GM19238 (cell line): Measurements from ENCODE around the gene ABCC4.

Source experiments
- DNase-seq: peaks from one replicate; pipeline ENCODE4 v3.0.0; 2011; ENCODE audit warnings: low spot score; ENCODE audit not compliant: insufficient read length

The ABCC4 gene, protein sequence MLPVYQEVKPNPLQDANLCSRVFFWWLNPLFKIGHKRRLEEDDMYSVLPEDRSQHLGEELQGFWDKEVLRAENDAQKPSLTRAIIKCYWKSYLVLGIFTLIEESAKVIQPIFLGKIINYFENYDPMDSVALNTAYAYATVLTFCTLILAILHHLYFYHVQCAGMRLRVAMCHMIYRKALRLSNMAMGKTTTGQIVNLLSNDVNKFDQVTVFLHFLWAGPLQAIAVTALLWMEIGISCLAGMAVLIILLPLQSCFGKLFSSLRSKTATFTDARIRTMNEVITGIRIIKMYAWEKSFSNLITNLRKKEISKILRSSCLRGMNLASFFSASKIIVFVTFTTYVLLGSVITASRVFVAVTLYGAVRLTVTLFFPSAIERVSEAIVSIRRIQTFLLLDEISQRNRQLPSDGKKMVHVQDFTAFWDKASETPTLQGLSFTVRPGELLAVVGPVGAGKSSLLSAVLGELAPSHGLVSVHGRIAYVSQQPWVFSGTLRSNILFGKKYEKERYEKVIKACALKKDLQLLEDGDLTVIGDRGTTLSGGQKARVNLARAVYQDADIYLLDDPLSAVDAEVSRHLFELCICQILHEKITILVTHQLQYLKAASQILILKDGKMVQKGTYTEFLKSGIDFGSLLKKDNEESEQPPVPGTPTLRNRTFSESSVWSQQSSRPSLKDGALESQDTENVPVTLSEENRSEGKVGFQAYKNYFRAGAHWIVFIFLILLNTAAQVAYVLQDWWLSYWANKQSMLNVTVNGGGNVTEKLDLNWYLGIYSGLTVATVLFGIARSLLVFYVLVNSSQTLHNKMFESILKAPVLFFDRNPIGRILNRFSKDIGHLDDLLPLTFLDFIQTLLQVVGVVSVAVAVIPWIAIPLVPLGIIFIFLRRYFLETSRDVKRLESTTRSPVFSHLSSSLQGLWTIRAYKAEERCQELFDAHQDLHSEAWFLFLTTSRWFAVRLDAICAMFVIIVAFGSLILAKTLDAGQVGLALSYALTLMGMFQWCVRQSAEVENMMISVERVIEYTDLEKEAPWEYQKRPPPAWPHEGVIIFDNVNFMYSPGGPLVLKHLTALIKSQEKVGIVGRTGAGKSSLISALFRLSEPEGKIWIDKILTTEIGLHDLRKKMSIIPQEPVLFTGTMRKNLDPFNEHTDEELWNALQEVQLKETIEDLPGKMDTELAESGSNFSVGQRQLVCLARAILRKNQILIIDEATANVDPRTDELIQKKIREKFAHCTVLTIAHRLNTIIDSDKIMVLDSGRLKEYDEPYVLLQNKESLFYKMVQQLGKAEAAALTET (N-terminal part only)

DNA sequence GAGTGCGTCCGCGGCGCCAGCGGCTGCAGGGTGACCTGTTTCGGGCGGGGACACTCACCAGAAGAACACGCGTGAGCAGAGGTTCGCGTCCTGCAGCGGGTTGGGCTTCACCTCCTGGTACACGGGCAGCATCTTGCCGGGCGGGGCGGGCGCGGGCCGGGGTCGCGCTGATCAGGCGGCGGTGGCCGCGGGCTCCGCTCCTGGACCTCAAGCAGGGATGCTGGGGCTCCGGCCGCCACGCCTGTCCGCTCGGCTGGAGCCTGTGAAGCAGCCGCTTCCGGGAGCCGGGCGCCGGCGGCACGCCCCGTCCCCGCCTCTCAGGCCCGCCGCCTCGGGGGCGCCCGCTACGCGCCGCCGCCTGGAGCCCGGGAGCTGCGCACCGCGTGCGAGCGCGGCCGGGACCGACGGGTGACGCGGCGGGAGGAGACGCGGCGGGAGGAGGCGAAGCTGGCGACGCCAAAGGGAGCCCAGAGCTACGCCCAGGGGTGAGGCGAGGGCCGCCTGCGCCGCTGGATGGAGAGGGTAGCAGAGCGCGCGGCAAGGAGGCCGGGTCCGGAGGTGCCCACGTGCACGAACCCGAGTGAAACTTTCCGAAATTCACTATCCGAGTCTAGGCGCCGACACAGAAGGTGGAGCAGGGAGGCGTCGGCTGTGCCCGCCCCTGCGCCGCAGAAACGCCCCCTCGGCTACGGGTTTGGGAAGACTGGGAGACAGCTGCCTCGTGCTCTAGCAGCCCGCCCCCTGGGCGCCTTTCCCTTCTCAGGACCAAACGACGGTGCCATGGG, at the start of gene ABCC4:
ABCC4 (minus strand) TSS at position 269 of the 785 bp plus-strand sequence; CDS start at position 132, 137 bp downstream.
- peak; percentile 85 for DNase-seq

DNA sequence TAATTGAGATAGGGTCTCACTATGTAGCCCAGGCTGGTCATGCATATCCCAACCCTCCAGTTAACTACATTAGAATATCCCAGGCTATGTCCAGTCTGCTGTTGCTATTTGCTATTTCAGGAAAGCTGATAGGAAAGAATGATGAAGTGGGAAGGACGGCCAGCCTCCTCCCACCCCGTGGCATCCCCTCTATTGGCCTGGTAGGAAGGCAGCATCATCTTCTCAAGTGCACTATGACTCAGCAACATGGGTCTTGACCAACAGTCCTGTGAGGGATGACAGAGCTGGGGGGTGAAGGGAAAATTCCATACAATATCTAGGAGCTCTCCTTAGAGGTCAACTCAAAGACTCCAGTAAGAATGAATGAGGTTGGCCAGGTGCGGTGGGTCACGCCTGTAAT, 48.0 kb upstream of the ABCC4 start:
- DNase-seq = no peak

DNA sequence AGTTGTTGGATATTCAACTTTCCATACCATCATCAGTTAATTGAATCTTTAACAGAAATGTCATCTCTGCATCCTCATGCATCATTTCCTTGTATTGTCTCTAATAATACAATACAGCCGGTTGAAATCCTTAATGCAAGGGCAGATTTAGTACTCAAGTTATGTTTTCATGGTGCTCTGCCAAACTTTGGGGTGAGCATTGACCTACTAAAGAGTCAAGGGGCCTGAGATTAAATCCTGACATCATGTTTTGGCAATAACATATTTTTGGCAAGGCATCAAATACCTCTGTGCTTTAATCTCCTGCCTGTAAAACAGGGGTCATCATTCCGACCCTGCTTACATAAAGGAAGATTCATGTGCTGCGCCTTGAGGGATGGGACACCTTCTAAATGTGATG, 42.7 kb upstream of the ABCC4 start:
- DNase-seq = no peak

DNA sequence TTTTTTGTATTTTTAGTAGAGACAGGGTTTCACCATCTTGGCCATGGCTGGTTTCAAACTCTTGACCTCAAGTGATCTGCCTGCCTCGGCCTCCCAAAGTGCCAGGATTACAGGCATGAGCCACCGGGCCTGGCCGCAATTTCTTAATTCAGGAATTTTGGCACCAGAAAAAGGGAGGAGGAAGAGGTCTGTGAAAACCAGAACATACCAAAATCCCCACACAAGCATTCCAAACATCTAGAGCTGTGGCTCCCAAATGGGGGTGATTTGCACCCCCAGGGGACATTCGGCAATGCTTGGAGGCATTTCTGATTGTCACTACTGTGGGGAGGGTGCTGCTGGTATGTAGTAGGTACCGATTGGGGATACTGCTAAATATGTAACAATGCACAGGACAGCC, 40.2 kb upstream of the ABCC4 start:
- no peak for DNase-seq

DNA sequence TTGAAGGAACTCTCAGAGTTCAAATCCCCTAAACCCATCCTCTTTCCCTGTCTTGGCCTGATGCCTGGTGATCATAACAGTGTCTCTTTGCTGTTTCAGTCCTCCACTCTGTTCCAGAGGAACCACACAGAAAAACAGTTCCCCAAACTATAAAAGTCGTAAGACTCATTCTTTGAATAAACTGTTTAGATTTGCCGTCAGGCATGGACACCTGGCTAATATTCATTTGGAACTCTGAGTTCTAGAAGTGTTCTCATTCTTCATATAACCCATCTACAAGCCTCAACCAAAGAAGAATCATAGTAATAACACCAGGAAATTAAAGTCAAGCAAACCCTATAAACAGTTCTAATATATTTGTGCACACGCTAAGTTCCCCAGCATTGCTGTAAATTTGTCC, 37.7 kb upstream of the ABCC4 start:
- DNase-seq = no peak

DNA sequence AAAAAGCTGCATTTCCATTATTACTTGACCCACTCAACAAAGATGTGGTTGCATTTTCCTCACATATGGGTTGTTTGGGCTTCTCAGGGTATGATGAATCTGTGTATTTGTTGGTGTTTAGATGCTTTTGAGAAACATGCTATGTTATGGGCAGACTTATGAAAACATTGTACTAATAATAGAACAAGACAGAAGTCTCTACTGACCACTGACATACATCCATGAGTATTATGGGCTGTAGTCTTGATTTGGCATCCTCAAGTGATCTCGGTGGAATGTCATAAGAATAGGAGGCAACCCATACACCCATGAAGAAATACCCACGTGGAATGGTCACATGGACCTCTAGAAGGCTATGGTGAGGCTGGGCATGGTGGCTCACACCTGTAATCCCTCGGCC, 36.3 kb upstream of the ABCC4 start:
- DNase-seq = no peak

DNA sequence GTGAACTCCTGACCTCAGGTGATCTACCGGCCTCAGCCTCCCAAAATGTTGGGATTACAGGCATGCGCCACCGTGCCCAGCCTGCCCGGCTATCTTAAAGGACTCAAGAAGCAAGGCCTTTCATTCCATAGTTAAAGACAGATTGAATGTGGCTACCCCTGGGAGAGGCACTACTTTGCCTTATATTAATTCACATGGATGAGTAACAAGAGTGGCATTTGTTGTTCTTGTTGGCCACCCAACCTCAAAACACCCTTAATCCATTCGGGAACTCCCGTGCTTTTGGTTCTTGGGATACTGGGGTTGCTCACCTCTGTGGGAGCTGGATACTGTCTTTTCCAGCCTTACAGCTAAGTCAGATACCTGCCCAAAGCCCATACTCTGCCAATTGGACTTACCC, 34.4 kb upstream of the ABCC4 start:
- no peak for DNase-seq

DNA sequence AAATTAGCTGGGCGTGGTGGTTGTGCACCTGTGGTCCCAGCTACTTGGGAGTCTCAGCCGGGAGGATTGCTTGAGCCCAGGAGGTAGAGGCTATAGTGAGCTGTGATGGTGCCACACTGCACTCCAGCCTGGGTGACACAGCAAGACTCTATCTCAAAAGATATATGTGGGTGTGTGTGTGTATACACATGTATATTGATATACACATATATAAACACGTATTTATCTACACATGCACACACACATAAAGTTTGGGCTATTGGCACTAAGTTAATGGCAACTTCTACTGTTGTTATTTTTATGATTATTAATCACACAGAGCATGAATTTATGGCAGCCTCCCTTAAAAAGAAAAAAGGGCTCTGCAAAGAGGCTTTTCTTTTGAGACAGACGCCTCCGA, 27.1 kb upstream of the ABCC4 start:
- DNase-seq = no peak

DNA sequence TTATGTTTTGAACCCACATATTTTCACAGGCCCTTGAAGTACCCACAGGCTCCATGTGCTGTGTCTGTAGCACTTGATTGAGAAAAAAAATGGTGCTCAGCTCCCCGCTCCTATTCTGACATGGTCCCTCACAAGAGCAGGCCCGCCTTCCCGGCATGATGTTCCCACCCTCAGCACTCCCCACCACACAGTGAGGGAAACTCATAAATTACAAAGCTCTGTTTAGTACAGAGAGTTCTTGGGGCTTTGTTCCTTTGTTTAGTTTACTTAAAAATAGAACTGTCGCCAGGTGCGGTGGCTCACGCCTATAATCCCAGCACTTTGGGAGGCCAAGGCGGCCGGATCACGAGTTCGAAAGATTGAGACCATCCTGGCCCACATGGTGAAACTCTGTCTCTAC, 25.9 kb upstream of the ABCC4 start:
- DNase-seq = no peak

DNA sequence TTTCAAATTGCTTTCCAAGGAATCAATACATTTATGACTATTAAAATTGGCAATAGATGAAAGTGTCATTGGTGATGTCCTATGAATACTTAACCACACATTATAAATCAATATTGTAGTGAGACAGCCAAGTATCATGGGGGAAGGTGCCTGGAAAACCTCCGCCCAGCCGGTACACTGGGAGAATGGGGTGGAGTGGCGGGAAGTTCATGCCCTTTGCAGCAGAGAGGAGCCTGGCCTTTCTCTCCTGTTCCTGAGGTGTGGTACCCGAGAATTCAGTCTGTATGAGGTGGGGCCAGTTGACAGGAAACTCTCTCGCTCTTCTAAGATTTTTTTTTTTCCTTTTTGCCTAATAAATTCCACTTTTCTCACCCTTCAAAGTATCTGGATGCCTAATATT, 25.4 kb upstream of the ABCC4 start:
- DNase-seq = no peak

DNA sequence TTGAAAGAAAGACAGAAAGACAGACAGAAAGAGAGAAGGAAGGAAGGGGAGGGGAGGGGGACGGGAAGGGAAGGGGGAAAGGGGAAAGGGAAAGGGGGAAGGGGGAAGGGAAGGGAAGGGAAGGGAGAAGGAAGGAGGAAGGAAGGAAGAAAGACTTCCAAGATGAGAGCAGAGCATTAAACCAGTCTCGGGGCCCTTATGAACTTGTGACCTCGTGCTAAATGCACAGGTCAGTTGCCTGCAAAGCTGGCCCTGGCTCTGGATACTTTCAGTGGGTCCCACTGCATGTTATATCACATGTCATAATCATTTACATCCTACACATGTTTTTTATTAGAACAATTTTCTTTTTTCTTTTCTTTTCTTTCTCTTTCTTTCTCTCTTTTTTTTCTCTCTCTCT, 24.2 kb upstream of the ABCC4 start:
- no peak for DNase-seq

DNA sequence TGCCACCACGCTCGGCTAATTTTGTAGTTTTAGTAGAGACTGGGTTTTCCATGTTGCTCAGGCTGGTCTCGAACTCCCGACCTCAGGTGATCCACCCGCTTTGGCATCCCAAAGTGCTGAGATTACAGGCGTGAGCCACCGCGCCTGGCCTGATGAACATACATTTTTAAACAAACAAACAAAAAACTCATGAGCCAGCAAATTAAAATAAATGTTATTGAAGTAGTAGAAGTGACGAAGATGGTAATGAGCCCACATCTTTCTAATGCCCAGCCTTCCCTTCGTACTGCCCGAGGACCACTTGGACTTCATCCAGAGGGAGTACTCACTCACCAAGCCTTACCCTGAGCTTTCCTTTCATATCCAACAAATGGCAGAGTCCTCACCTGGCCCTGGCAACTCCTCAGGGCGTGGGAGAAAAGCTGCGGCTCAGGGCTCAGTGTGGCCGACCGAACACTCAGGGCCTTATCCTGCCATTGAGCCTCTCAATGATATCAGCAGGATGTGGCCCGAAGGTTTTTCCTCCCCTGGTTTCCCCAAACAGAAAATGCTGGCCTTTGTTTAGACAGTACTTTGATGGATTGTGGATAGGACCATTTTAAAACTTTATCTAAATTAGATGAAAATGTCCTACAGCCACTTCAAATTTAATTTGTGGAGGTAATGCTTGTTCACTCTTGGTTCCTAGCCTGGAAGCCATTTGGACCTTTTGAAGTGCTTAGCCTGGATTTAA, 22.8 kb upstream of the ABCC4 start:
- no peak for DNase-seq

DNA sequence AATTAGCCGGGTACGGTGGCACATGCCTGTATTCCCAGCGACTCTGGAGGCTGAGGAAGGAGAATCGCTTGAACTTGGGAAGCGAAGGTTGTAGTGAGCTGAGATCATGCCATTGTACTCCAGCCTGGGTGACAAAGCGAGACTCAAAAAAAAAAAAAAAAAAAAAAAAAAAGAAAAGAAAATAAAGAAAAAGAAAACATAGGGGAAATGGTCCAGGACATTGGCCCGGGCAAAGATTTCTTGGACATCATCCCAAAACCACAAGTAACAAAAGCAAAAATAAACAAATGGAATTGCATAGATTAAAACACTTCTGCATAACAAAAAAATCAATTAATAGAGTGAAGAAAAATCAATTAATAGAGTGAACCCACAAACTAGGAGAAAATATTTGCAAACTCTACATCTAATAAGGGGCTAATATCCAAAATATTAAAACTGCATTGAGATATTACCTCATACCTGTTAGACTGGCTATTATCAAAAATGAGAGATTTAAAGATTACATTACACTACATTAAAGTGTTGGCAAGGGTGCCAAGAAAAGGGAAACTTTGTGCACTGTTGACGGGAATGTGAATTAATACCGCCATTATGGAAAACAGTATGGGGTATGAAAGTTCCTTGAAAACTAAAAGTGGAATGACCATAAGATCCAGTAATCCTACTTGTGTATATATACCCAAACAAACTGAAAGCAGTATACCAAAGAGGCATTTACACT, 18.5 kb upstream of the ABCC4 start:
- no peak for DNase-seq

DNA sequence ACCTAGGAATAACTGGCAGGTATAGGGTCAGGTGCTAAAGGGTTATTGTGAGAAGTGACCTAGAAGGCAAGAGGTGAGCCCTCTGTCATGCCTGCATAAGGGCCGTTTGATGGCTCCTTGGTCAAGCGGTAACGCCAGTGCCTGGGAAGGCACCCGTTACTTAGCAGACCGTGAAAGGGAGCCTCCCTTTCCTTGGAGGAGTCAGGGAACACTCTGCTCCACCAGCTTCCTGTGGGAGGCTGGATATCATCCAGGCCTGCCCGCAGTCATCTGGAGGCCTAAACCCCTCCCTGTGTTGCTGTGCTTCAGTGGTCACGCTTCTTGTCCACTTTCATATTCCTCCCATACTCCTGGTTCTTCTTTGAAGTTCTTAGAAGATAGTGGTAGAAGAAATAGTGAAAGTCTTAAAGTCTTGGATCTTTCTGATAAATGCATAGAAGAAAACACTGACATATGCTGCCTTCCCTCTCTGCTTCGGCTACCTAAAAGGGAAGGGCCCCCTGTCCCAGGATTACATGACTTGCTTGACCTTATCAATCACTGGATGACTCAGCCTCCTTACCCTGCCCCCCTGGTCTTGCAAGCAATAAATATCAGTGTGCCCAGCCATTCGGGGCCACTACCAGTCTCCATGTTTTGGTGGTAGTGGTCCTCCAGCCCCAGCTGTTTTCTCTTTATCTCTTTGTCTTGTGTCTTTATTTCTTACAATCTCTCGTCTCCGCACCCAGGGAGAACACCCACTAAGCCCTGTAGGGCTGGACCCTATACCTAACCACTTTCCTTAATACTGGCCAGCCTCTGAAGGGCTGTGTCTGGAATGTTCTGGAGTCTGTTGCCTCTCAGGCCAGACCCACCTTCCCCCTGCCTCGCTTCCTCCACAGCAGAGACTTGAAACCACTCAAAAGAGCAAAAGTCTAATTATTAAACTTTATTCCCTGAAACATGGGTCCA, 16.1 kb upstream of the ABCC4 start:
- DNase-seq = no peak

DNA sequence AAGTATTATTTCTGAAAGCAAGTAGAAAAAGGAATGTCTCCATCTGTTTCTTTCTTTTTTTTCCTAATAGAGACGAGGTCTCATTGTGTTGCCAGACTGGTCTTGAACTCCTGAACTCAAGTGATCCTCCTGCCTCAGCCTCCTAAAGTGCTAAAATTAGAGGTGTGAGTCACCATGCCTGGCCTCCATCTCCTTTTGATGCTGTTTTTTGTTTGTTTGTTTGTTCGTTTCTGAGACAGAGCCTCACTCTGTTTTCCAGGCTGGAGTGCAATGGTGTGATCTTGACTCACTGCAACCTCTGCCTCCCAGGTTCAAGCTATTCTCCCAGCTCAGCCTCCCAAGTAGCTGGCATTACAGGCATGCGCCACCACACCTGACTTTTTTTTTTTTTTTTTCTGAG, 14.5 kb upstream of the ABCC4 start:
- DNase-seq = no peak

DNA sequence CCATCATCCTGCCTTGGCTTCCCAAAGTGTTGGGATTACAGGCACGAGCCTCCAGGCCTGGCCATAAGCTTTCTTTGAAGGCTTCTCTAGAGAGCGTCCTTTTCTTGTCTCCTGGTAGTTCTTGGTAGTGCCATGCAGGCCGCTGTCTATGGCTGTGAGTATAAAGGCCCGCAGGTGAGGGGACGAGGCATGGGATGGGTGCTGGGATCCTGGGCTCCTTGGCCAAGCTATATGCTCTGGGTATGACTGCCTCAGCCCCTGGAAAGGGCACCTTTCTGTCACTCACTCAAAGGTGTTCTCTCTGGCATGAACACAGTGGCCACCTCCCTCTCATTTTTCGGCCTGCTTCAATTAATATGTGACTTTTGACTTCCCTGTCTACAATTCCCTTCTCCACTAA, 6.3 kb upstream of the ABCC4 start:
- DNase-seq = no peak

DNA sequence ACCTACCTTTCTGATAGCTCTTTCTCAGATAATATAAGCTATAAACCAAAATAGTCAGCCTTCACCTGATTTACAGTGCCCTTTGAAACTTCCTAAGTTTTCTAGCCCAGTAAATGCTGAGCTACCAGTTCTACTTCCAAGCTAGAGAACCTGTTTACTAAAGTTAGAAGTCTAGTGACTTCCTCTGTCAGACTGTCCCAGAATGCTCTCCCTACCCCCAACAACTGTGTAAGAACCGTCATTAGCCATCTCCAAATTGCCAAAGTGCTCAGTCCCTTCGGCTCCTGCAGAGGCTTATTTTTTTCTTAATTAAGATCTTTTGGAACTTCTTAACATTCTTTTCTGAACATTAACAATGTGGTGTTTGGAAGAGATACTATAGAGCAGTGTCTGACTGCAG, 3.2 kb upstream of the ABCC4 start:
- no peak for DNase-seq

DNA sequence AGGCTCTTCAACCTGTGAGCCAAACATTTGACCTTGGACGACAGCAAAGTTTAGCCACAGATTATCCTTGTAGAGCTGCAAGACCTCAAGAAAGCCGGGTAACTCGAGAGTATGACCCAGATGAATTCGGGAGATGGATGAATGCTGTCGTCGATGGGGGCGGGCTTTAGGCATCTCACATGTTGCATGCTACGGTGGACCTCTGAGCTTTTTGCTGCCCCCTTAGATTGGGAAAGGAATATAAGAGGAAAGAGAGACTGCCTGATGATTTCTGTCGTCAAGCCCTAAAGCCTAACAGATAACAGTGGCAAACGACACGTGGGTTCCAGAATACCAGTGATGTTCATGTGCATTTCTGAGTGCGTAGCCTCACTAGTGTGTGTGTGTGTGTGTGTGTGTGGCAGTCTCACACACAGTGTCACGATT, 730 bp upstream of the ABCC4 start:
- DNase-seq = no peak
